Transverse colon (tissue), 4 donors: ENCODE data around the gene KIF20B. TPM values are rescaled to one million over a fixed set of nuclear protein-coding genes. Genes with fewer than 3 reads are reported as not detected.

Experiments used
- DNase-seq: peaks from one replicate; pipeline ENCODE4 v3.0.0-alpha.2; 2019
- H3K27ac ChIP-seq, 4 donors: fragments of 200-600 bp; sonication (generic); 2 replicates each; pipeline ENCODE4 v1.5.1; 2016 to 2018; ENCODE audit warnings: inconsistent platforms in 4 of 4
- H3K27me3 ChIP-seq: fragments of 200-600 bp; sonication (generic); 2 replicates; pipeline ENCODE4 v1.5.1; 2017; ENCODE audit warnings: inconsistent platforms
- H3K36me3 ChIP-seq, 4 donors: fragments of 200-600 bp; sonication (generic); 2 replicates each; pipeline ENCODE4 v1.5.1; 2017 to 2019; ENCODE audit warnings: inconsistent platforms in 4 of 4
- H3K4me1 ChIP-seq, 4 donors: fragments of 200-600 bp; sonication (generic); 2 replicates each; pipeline ENCODE4 v1.5.1; 2017 to 2020; ENCODE audit warnings: inconsistent platforms in 4 of 4
- H3K4me3 ChIP-seq, 4 donors: fragments of 200-600 bp; sonication (generic); 1 replicate in 1 of 4; 2 replicates in 3 of 4; pipeline versions ENCODE4 v1.5.1 to v1.6.1; 2017 to 2019; ENCODE audit warnings: inconsistent platforms in 4 of 4
- H3K9me3 ChIP-seq, 2 donors: fragments of 200-600 bp; sonication (generic); 2 replicates each; pipeline ENCODE4 v1.5.1; 2017 to 2019; ENCODE audit warnings: inconsistent platforms in 2 of 2
- CTCF ChIP-seq, 5 experiments: fragments of 200-600 bp in 3 of 5; fragments of 450-650 bp in 2 of 5; sonication (generic) in 3 of 5; IDR thresholded peaks; 1 replicate in 2 of 5; 2 replicates in 3 of 5; pipeline ENCODE4 v1.5.1; 2016 to 2017; ENCODE audit warnings: antibody characterized with exemption in 5 of 5, inconsistent platforms in 3 of 5, mild to moderate bottlenecking in 2 of 5, moderate library complexity in 1 of 5
- EP300 ChIP-seq: sonication (generic); formaldehyde crosslinking; IDR thresholded peaks from one replicate; pipeline ENCODE4 v1.6.1; 2017; ENCODE audit warnings: antibody characterized with exemption, low read depth
- POLR2A ChIP-seq: fragments of 450-650 bp; IDR thresholded peaks from one replicate; pipeline ENCODE4 v1.6.1; 2016; ENCODE audit warnings: antibody characterized with exemption, mild to moderate bottlenecking, moderate library complexity
- POLR2AphosphoS5 ChIP-seq, 3 donors: sonication (generic); formaldehyde crosslinking; IDR thresholded peaks; one replicate each; pipeline ENCODE4 v1.6.1; 2016; ENCODE audit warnings: antibody characterized with exemption in 3 of 3
- WGBS, 2 donors: methylation state at CpG; one replicate each; pipeline ENCODE4 v1.1.5; 2018; ENCODE audit warnings: low coverage in 1 of 2; 5-methylcytosine and 5-hydroxymethylcytosine counted together
- in situ Hi-C, 4 donors: fragments of 200-750 bp; cut with MboI; loops; one replicate each; pipeline versions ENCODE4 v1.15.0 to v1.15.1; 2017; ENCODE audit warnings: low sequenced_read_pairs in 3 of 4, low pct_ligation_motif_present in 1 of 4, low pct_unique_long_range_greater_than_20kb in 1 of 4
- intact Hi-C: fragments of 100-400 bp; cut with DNase I; formaldehyde crosslinking; loops from one replicate; pipeline ENCODE4 v1.15.1; 2023; ENCODE audit warnings: low total_unique reads
- total RNA-seq, 4 donors: library from RNA; depleted of rRNA; stranded (reverse); fragments of >200 nt; gene quantifications; one replicate each; pipeline ENCODE4 v1.1.0, GENCODE V29; 2016

The KIF20B gene
- total RNA-seq, 4 donors from 2014 or later = 0.37 to 3.3 (median 2.5) TPM

GRCh38 chr10:89771684-89772083 lies 70.3 kb downstream of the KIF20B start:
- Histone ChIP-seq H3K4me1 (no peaks in the 10 kb centered on the region), H3K9me3 (no peaks in the 10 kb centered on the region), H3K4me3 (no peak overlapping the region), H3K27me3 (no peaks in the 10 kb centered on the region), H3K36me3 (peaks cover 0 to 6% (median 0%) of the 10 kb centered on the region in 4 donors), H3K27ac (no peak overlapping the region)
- TF ChIP-seq EP300 = no peak
- no peak for TF ChIP-seq POLR2A
- TF ChIP-seq POLR2AphosphoS5 (IDR thresholded peaks at IDR 0.05) = no peak
- no peak for TF ChIP-seq CTCF (IDR thresholded peaks at IDR 0.05)
- in situ Hi-C loops = no loop called here
- no peak for DNase-seq
- intact Hi-C loops = no loop called here
- WGBS, 2 donors = 90 to 98% methylated on average over 5 of the region's 5 CpGs

DNA sequence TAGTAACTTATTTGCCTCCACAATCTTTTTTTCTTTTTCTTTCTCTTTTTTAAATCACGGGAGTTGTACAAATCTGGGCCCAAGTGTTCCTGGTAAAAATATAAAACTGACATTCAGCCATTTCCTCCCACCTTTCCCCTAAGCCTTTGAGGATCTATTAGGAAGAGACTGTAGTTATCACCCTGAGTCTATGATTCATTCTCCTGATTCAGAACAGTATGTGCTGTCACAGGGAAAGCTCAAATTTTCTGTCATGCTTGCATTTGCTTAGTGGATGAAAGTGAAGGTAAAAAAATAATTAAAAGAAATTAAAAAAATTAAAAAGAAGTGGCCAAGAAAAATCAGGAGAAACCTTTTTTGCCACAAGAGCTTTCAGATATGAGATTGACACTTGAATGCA lies 71.7 kb downstream of the KIF20B start:
- intact Hi-C loops (no loop called here), in situ Hi-C loops (no loop called here)
- 41 to 93% methylated on average over 1 of the region's 1 CpG for WGBS, 2 donors
- no peak for DNase-seq
- TF ChIP-seq POLR2A (no peak), POLR2AphosphoS5 (IDR thresholded peaks at IDR 0.05) (no peak), EP300 (no peak), CTCF (IDR thresholded peaks at IDR 0.05) (no peak)
- Histone ChIP-seq H3K36me3 (peaks cover 0 to 6% (median 0%) of the 10 kb centered on the region in 4 donors), H3K27ac (no peak overlapping the region), H3K9me3 (no peaks in the 10 kb centered on the region), H3K27me3 (no peaks in the 10 kb centered on the region), H3K4me1 (no peaks in the 10 kb centered on the region), H3K4me3 (no peak overlapping the region)

DNA sequence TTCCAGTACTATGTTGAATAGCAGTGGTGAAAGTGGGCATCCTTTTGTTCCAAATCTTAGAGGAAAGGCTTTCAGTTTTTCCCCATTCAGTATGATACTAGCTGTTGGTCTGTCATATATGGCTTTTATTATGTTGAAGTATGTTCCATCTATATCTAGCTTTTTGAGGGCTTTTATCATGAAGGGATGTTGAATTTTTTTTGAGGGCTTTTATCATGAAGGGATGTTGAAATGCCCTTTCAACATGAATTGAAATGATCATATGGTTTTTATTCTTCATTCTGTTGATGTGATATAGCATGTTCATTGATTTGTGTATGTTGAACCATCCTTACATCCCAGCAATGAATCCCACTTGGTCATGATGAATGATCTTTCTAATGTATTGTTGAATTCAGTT lies 75.3 kb downstream of the KIF20B start:
- Histone ChIP-seq H3K9me3 (no peaks in the 10 kb centered on the region), H3K27me3 (no peaks in the 10 kb centered on the region), H3K4me3 (no peak overlapping the region), H3K36me3 (peaks cover 0 to 6% (median 0%) of the 10 kb centered on the region in 4 donors), H3K27ac (no peak overlapping the region), H3K4me1 (no peaks in the 10 kb centered on the region)
- intact Hi-C loops = no loop called here
- in situ Hi-C loops = loop anchor here in 2 of 4 donors (25.0 kb wide), 3 partner anchors 361 to 1011 kb away; no protein-coding TSS in a partner anchor
- TF ChIP-seq POLR2A = no peak
- TF ChIP-seq CTCF (IDR thresholded peaks at IDR 0.05) = no peak
- TF ChIP-seq POLR2AphosphoS5 (IDR thresholded peaks at IDR 0.05) = no peak
- DNase-seq = no peak

DNA sequence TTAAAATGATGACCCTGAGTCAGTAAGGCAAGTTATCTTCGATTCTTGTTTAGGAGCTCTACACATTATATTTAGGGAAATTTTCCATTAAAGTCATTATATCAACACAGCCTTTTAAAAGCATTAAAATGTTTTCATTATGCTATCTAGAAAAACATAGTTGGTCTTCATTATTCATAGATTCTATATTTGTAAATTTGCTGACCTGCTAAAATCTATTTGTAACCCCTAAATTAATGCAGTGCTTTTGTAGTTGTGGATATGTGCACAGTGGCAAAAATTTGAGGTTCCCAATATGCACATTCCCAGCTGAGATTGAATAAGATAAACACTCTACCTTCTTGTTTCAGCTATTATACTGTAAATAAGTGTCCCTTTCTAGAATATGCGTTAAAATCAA lies 81.1 kb downstream of the KIF20B start:
- Histone ChIP-seq H3K27ac (no peak overlapping the region), H3K4me1 (no peaks in the 10 kb centered on the region), H3K36me3 (no peaks in the 10 kb centered on the region), H3K4me3 (no peak overlapping the region), H3K9me3 (no peaks in the 10 kb centered on the region), H3K27me3 (no peaks in the 10 kb centered on the region)
- in situ Hi-C loops (loop anchor here in 2 of 4 donors (25.0 kb wide), 3 partner anchors 355 to 1005 kb away; no protein-coding TSS in a partner anchor), intact Hi-C loops (no loop called here)
- no peak for TF ChIP-seq CTCF (IDR thresholded peaks at IDR 0.05)
- DNase-seq = no peak
- WGBS, 2 donors = 75 to 93% methylated on average over 2 of the region's 2 CpGs
